Pancreas (tissue), 10 donors: ENCODE measurements around the gene GPANK1. TPM values are rescaled to one million over a fixed set of nuclear protein-coding genes. Genes with fewer than 3 reads are reported as not detected.
A peak's percentile ranks its signal among the peaks of the same experiment; 100 is the strongest.

Source experiments
- ATAC-seq, 4 donors: fragments of 200-7000 bp; cut with Tn5 transposase; one replicate each; pipeline versions ENCODE4 v1.8.0 to v1.9.1; 2020; ENCODE audit warnings: mild to moderate bottlenecking in 4 of 4, moderate library complexity in 4 of 4
- DNase-seq, 6 donors: peaks; one replicate each; pipeline ENCODE4 v3.0.0-alpha.2; 2020
- FAIRE-seq: peaks from 2 replicates; lab custom pipeline; 2012; peaks lifted over from hg19 to GRCh38; lab: Jason Lieb, UNC
- H3K27ac ChIP-seq, 4 donors: fragments of 200-600 bp; sonication (generic); 1 replicate in 3 of 4; 2 replicates in 1 of 4; pipeline versions ENCODE4 v1.5.0 to v1.8.0; 2020
- H3K27me3 ChIP-seq, 4 donors: fragments of 200-600 bp; one replicate each; pipeline ENCODE4 v1.8.0; 2021
- H3K36me3 ChIP-seq, 3 donors: fragments of 200-600 bp; sonication (generic) in 1 of 3; one replicate each; pipeline versions ENCODE4 v1.5.0 to v1.8.0; 2020 to 2021
- H3K4me1 ChIP-seq, 3 donors: fragments of 200-600 bp; one replicate each; pipeline ENCODE4 v1.8.0; 2021
- H3K4me3 ChIP-seq, 4 donors: fragments of 200-600 bp; sonication (generic) in 2 of 4; one replicate each; pipeline versions ENCODE4 v1.5.0 to v1.8.0; 2020 to 2021
- H3K9me3 ChIP-seq, 4 donors: fragments of 200-600 bp; one replicate each; pipeline ENCODE4 v1.8.0; 2021
- WGBS, 2 donors: extraction: QIAGEN DNeasy Blood & Tissue Kit; methylation state at CpG; one replicate each; pipeline ENCODE4 v1.1.7; 2013; 5-methylcytosine and 5-hydroxymethylcytosine counted together
- intact Hi-C, 3 donors: fragments of 100-400 bp; cut with DNase I; formaldehyde crosslinking; loops; one replicate each; pipeline versions ENCODE4 v1.11.1 to v1.14.2; 2022
- polyA plus RNA-seq, 2 donors: library from polyadenylated mRNA; stranded (reverse); fragments of 200-250 nt; gene quantifications; one replicate each; pipeline ENCODE4 v1.2.3, GENCODE V29; 2013
- total RNA-seq, 6 donors: library from RNA; stranded (reverse); fragmentation: NEBNext Ultra II Directional in 4 of 6; extraction: Animal tissue kit (Norgen Biotek cat#: 25700) in 4 of 6; gene quantifications; one replicate each; pipeline versions ENCODE4 v1.2.1 to v1.2.4, GENCODE V29; 2021 to 2023
- TF ChIP-seq, protein P1 (sequence below), 4 donors: fragments of 200-600 bp; sonication (generic) in 3 of 4; IDR thresholded peaks; one replicate each; pipeline versions ENCODE4 v1.5.0 to v1.8.0; 2021; ENCODE audit warnings: antibody characterized with exemption in 4 of 4
- donor health status: healthy with polysubstance abuse.
- donor health status: DM: no; HTN: no; CAD: no; lungs with moderate emphysema.
- donor health status: DM: no; HTN: no; CAD: no.
- donor health status: control.
- donor health status: control.
- donor health status: Bipolar disorder and iron deficiency.
- donor health status: DM: yes; HTN: yes; CAD: no.
- donor health status: DM: no; HTN: no; CAD: no.
- donor health status: DM: no; HTN: no; CAD: no.
- donor health status: DM: yes; HTN: yes; CAD: no.

GPANK1 gene
- total and polyA plus RNA-seq, 8 donors, result 5.5 to 11.6 (median 7.0) TPM

DNA sequence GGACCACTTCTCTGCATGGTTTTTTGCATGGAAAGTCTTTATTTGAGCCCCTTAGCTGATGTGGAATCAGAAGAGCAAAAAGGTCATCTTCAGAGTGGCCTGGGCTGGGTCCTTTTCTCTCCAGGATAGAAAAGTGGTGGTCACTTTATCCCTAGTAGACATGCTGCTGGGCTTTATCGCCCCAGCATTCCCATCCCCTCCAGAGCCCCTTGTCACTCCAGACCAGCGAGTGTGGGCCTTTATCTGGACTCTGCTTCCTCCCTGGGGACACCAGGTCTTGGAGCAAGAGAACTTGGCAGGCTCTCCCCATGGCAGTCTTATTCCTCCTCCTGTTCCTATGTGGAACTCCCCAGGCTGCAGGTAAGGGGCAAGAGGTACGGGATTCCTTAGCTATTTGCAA lies 41.8 kb upstream of the GPANK1 start, which contains the start of gene LY6G6F:
Gene LY6G6F, plus strand, starts transcription at position 268 of the 400 bp plus-strand sequence. Its CDS starts 41 bp downstream, at position 309.
- FAIRE-seq (no peak), ATAC-seq (no peak), DNase-seq (no peak)
- TF ChIP-seq, protein P1, sequence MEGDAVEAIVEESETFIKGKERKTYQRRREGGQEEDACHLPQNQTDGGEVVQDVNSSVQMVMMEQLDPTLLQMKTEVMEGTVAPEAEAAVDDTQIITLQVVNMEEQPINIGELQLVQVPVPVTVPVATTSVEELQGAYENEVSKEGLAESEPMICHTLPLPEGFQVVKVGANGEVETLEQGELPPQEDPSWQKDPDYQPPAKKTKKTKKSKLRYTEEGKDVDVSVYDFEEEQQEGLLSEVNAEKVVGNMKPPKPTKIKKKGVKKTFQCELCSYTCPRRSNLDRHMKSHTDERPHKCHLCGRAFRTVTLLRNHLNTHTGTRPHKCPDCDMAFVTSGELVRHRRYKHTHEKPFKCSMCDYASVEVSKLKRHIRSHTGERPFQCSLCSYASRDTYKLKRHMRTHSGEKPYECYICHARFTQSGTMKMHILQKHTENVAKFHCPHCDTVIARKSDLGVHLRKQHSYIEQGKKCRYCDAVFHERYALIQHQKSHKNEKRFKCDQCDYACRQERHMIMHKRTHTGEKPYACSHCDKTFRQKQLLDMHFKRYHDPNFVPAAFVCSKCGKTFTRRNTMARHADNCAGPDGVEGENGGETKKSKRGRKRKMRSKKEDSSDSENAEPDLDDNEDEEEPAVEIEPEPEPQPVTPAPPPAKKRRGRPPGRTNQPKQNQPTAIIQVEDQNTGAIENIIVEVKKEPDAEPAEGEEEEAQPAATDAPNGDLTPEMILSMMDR (IDR thresholded peaks at IDR 0.05), result no peak
- intact Hi-C loops, result no loop called here
- H3K4me3 ChIP-seq, result no peak within 1 kb of the TSS
- 35 to 44% methylated on average over 3 of the region's 3 CpGs for WGBS, 2 donors
- H3K4me1 ChIP-seq, result peaks cover 0 to 10% (median 2%) of the 10 kb centered on the region in 3 donors
- H3K36me3 ChIP-seq, result no peaks in the 10 kb centered on the region
- H3K27me3 ChIP-seq, result no peaks in the 10 kb centered on the region
- H3K9me3 ChIP-seq, result no peaks in the 10 kb centered on the region
- H3K27ac ChIP-seq, result no peak within 1 kb of the TSS

DNA sequence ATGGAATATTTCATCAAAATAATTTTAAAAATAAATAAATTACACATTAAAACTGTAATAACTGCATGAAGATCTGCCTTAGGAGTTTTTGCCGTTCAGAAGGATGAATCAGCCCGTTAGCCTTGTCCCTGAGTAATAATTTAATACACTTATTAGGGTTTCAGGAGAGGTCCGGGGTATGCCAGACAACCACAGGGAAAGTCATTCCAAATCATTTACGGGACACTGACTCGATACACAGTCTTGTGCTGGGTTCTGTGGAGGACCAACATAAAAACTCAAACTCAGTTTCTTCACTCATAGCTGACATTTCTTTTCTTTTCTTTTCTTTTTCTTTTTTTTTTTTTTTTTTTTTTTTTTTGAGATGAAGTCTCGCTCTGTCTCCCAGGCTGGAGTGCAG lies 41.1 kb upstream of the GPANK1 start:
- H3K4me1 ChIP-seq, result peaks cover 0 to 12% (median 9%) of the 10 kb centered on the region in 3 donors
- TF ChIP-seq, protein P1 (IDR thresholded peaks at IDR 0.05), result no peak
- H3K9me3 ChIP-seq, result no peaks in the 10 kb centered on the region
- intact Hi-C loops, result no loop called here
- 73 to 84% methylated on average over 6 of the region's 6 CpGs for WGBS, 2 donors
- FAIRE-seq (no peak), ATAC-seq (no peak), DNase-seq (no peak)
- H3K36me3 ChIP-seq, result no peaks in the 10 kb centered on the region
- no peaks in the 10 kb centered on the region for H3K27me3 ChIP-seq
- H3K27ac ChIP-seq, result no peak overlapping the region
- no peak overlapping the region for H3K4me3 ChIP-seq

DNA sequence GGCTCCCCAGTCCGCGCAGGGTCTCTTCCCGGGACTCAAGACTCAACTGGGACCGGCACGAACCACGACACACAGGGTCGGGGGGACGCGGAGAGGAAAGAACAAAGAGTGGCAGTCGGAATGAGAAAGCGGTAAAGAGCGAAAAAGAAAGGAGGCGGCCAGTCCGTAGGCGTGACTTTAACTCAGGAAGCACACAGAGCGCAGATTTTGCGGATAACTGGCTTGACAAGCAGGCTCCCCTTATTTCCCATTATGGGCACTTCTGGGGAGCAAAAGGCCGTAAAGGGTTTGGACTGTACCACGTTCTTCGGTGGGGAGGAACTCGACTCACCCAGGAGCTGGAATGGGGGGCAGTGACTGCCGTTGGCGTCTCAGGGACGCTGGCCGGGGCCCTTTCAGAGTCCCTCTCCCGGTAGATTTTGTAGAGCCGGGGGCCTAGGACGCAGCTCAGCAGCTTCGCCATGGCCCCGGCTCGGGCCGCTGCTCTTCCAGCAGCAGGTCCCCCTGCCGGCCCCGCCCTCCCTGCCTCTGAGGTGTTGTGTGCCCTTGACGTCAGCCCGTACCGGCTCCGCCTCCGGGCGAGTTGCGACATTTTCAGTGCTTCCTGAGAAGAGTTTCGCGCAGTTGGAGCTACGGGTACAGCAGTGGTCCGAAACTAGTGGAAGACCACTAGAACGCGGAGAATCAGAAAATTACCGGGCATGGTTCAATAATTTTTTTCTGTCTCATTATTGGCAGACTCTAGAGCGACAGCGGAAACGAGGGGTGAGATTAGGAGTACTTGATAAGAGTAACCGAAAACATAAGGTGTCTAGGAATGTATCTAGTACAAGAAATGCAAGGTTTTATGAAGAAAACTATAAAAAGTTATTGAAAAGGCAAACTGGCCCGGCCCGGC lies 38.3 kb upstream of the GPANK1 start, which contains the start of gene ABHD16A:
Gene ABHD16A, minus strand, starts transcription at position 506 of the 898 bp plus-strand sequence. Its CDS starts 43 bp downstream, at position 463.
- intact Hi-C loops, result no loop called here

DNA sequence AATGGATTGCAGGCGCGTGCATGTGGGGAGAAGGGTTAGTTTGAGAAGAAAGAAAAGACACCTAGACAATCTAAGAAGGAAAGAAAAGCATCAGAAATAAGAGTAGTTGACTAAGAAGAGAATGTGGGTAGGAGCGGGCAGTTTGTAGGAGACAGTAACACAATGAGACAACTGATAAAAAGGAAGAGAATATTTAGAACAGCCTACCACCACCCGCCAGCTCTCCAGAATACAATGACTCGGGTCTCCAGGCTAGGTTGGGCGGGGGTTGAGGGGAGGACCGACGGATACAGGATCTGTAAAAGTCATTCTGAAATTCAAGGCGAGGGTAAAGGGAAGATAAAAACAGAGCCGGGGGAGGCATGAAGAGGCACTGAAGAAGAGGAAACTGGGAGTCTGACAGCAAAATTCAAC lies 37.6 kb upstream of the GPANK1 start:
- FAIRE-seq, result no peak
- WGBS, 2 donors, result 0 to 1% methylated on average over 10 of the region's 10 CpGs
- peak; percentile 4 to 7 (median 6) for ATAC-seq

More for the DNA sequence above, 38.3 kb upstream of the GPANK1 start, which contains the start of gene ABHD16A:
- peaks cover 0 to 4% (median 0%) of the 10 kb centered on the region in 3 donors for H3K36me3 ChIP-seq
- H3K27me3 ChIP-seq, result no peaks in the 10 kb centered on the region
- WGBS, 2 donors, result 1% methylated on average over 53 to 54 of the region's 54 CpGs
- peaks cover 0 to 12% (median 10%) of the 10 kb centered on the region in 3 donors for H3K4me1 ChIP-seq
- peak; percentile 96 to 99 (median 98) for DNase-seq
- no peaks in the 10 kb centered on the region for H3K9me3 ChIP-seq
- TF ChIP-seq, protein P1 (IDR thresholded peaks at IDR 0.05), result no peak
- peak; percentile 98 to 99 (median 98) for ATAC-seq
- peak within 1 kb of the TSS; percentile 42 to 88 (median 72) for H3K4me3 ChIP-seq
- FAIRE-seq, result peak; percentile 88
- peak within 1 kb of the TSS; percentile 89 to 97 (median 94) for H3K27ac ChIP-seq

More for the DNA sequence above, 37.6 kb upstream of the GPANK1 start:
- Histone ChIP-seq H3K36me3 (peaks cover 0 to 4% (median 0%) of the 10 kb centered on the region in 3 donors), H3K4me3 (peak overlapping the region; percentile 42 to 88 (median 72)), H3K4me1 (peaks cover 0 to 12% (median 10%) of the 10 kb centered on the region in 3 donors), H3K9me3 (no peaks in the 10 kb centered on the region), H3K27ac (peak overlapping the region; percentile 89 to 97 (median 94)), H3K27me3 (no peaks in the 10 kb centered on the region)
- no peak for DNase-seq
- TF ChIP-seq, protein P1 (IDR thresholded peaks at IDR 0.05), result no peak
- intact Hi-C loops, result no loop called here
